ENCODE results near the gene HUNK.

HUNK gene

GRCh38 chr21:31903896-31904295, 31.1 kb downstream of the HUNK start:
- H3K9me3 Mint-ChIP-seq: no peaks in the 10 kb centered on the region
- H3K4me1 Mint-ChIP-seq: peaks cover 72% of the 10 kb centered on the region
- TF ChIP-seq, protein P1, sequence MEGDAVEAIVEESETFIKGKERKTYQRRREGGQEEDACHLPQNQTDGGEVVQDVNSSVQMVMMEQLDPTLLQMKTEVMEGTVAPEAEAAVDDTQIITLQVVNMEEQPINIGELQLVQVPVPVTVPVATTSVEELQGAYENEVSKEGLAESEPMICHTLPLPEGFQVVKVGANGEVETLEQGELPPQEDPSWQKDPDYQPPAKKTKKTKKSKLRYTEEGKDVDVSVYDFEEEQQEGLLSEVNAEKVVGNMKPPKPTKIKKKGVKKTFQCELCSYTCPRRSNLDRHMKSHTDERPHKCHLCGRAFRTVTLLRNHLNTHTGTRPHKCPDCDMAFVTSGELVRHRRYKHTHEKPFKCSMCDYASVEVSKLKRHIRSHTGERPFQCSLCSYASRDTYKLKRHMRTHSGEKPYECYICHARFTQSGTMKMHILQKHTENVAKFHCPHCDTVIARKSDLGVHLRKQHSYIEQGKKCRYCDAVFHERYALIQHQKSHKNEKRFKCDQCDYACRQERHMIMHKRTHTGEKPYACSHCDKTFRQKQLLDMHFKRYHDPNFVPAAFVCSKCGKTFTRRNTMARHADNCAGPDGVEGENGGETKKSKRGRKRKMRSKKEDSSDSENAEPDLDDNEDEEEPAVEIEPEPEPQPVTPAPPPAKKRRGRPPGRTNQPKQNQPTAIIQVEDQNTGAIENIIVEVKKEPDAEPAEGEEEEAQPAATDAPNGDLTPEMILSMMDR (IDR thresholded peaks at IDR 0.05; ENCODE audit: unreplicated experiment in 3 of 3): no peak
- H3K36me3 Mint-ChIP-seq (ENCODE audit: low read depth): peaks cover 3% of the 10 kb centered on the region
- no peak overlapping the region for H3K4me3 Mint-ChIP-seq
- H3K27me3 Mint-ChIP-seq (ENCODE audit: low read depth): peaks cover 4% of the 10 kb centered on the region
- H3K27ac Mint-ChIP-seq: peak overlapping the region; percentile 52 to 99 (median 64)

DNA sequence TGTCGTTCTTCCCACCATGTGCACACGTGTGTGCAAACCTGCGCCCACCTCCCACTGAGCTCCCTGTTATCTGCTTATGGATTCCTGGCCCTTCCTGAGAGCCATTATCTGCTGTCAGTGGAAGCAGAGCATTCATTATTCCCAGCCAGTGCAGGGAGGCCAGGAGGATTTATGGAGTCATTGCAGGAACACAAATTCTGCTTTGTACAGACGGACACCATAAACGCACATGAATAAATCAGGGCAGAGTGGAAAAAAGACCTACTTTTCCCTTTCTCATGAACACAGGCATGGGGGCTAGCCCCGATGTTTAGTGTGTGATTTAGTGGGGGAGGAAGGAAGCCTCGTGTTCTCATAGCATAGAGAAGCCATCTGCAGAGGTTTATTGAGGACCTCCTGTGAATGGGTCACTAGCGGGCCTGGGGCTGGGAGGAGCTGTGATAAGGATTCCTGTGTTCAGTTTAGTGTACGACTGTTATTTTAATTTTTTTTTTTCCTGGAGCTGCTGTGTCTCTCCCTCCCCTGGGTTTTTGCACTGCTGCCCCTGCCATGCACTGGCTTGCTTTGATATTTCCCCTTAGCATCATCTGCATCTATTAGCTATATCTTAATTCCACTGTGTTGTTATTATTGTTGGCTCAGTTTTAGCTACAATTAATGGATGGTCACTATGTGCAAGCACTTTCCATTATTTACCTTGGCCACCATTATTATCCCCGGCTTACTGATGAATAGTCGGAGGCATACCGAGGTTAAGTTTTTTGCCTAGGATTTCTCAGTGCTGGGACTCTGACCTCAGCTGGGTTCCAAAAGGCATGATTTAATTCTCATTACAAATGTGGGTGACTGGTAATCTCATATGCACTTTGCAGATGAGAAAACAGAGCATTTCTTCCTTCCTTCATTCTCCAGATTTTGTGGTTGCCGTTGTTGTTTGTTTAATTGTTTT, 33.0 kb downstream of the HUNK start:
- TF ChIP-seq, protein P1 (IDR thresholded peaks at IDR 0.05; ENCODE audit: unreplicated experiment in 3 of 3): no peak
- peaks cover 4% of the 10 kb centered on the region for H3K27me3 Mint-ChIP-seq (ENCODE audit: low read depth)
- H3K4me3 Mint-ChIP-seq: peak overlapping the region; percentile 4 to 38 (median 28)

DNA sequence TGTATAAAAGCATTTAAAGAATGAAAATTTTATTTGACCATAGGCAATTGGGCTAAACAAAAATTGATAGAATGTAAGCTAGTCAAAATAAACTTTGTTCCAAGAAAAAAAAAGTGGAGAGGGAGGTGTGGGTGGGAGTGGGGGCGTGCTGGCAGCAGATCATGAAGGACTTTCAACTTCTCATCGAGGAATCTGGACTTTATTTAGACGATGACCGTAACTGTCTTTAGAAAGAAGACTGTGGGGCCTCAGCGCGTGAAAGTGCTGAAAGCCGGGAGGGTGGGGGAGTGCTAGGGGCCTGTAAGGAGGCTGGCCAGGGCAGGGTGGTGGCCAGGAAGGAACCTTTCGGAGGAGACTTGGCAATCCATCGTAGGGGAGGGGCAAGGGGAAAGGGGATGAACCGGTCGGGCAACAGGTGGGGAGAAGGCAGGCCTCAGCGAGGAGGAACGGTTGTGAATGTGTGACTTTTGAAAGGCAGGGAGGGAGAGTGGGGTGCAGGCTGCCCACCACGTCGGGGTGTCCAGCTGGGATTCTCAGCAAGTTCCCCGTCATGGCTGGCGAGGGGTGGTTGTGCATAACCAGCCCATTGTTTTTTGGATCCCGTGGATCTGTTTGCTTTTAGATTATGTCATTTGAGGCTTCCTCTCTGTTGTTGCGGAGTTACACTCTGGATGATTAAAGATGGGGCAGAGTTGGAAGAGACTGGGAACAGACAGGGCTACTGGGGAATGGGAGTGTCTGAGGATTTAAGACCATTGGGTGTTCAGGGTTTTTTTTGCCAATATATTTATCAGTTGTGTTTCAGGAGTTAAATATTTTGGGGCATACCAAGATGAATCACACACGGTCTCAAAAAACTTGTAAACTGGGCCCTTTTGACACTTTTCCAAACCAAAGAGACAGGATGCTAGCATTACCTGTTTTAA, 35.5 kb downstream of the HUNK start:
- Mint-ChIP-seq H3K9me3 (no peaks in the 10 kb centered on the region), H3K27me3 (ENCODE audit: low read depth) (no peaks in the 10 kb centered on the region), H3K4me3 (peak overlapping the region; percentile 18 to 64 (median 30)), H3K27ac (peak overlapping the region; percentile 87 to 99 (median 94)), H3K4me1 (peaks cover 87% of the 10 kb centered on the region), H3K36me3 (ENCODE audit: low read depth) (peaks cover 12% of the 10 kb centered on the region)
- TF ChIP-seq, protein P1 (IDR thresholded peaks at IDR 0.05; ENCODE audit: unreplicated experiment in 3 of 3): no peak

More for the DNA sequence above, 33.0 kb downstream of the HUNK start:
- H3K4me1 Mint-ChIP-seq: peaks cover 77% of the 10 kb centered on the region
- no peaks in the 10 kb centered on the region for H3K36me3 Mint-ChIP-seq (ENCODE audit: low read depth)
- no peaks in the 10 kb centered on the region for H3K9me3 Mint-ChIP-seq
- H3K27ac Mint-ChIP-seq: peak overlapping the region; percentile 86 to 99 (median 87)

- TF ChIP-seq, protein P1 (IDR thresholded peaks at IDR 0.05; ENCODE audit: unreplicated experiment in 3 of 3): no peak
- peak overlapping the region; percentile 18 to 30 (median 27) for H3K4me3 Mint-ChIP-seq
- no peaks in the 10 kb centered on the region for H3K27me3 Mint-ChIP-seq (ENCODE audit: low read depth)
- H3K4me1 Mint-ChIP-seq: peaks cover 92% of the 10 kb centered on the region
- H3K27ac Mint-ChIP-seq: peak overlapping the region; percentile 87 to 99 (median 94)
- no peaks in the 10 kb centered on the region for H3K9me3 Mint-ChIP-seq
- H3K36me3 Mint-ChIP-seq (ENCODE audit: low read depth): peaks cover 12% of the 10 kb centered on the region
Observed at GRCh38 chr21:31909153-31910073, 36.6 kb downstream of the HUNK start.

DNA sequence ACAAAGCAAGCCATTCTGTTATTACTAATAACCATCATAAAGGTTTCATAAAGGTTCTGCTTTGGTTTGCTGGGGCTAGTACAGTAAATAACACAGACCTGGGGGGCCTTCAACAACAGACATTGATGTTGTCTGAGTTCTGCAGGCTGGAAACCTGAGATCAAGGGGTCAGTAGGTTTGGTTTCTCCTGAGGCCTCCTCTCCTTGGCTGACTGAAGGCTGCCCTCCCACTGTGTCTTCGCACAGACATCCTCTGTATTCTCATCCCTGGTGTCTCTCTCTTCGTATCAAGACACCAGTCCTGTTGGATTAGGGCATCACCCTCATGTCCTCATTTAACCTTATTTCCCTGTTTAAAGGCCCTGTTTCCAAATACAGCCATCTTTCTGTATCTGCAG, 37.3 kb downstream of the HUNK start:
- Mint-ChIP-seq H3K9me3 (no peaks in the 10 kb centered on the region), H3K27me3 (ENCODE audit: low read depth) (no peaks in the 10 kb centered on the region), H3K36me3 (ENCODE audit: low read depth) (peaks cover 12% of the 10 kb centered on the region), H3K27ac (peak overlapping the region; percentile 87 to 99 (median 94)), H3K4me3 (peak overlapping the region in 2 of 3 experiments; percentile 33 to 37), H3K4me1 (peaks cover 92% of the 10 kb centered on the region)
- TF ChIP-seq, protein P1 (IDR thresholded peaks at IDR 0.05; ENCODE audit: unreplicated experiment in 3 of 3): no peak

Data from nephron (organoid).